H9 (cell line): ENCODE results near the gene R3HCC1L. TPM values are rescaled to one million over a fixed set of nuclear protein-coding genes. Genes with fewer than 3 reads are reported as not detected.
"Not testable (repeated sequence)": the region's sequence is repeated elsewhere in the genome, so short reads cannot be mapped to it uniquely, and the experiment has no call there.

Experiments
- DNase-seq: peaks from one replicate; pipeline ENCODE4 v3.0.0-alpha.2; 2017
- H2AFZ ChIP-seq: one replicate; pipeline ENCODE4 v1.6.1; 2013; ENCODE audit warnings: mild to moderate bottlenecking, low read length, control low read depth, moderate library complexity
- H2AK5ac ChIP-seq: 2 replicates; pipeline ENCODE4 v1.6.1; 2013; ENCODE audit warnings: low read length, control low read depth, mixed read lengths; ENCODE audit not compliant: insufficient read length
- H2BK120ac ChIP-seq: one replicate; pipeline ENCODE4 v1.6.1; 2013; ENCODE audit warnings: low read depth, mild to moderate bottlenecking, low read length, control low read depth, inconsistent platforms; ENCODE audit not compliant: poor library complexity, severe bottlenecking
- H2BK12ac ChIP-seq: 2 replicates; pipeline ENCODE4 v1.6.1; 2013; ENCODE audit warnings: low read length, control low read depth, mixed read lengths, low read depth; ENCODE audit not compliant: insufficient read length
- H2BK15ac ChIP-seq: 2 replicates; pipeline ENCODE4 v1.6.1; 2013; ENCODE audit warnings: low read depth, low read length, control low read depth
- H2BK20ac ChIP-seq: one replicate; pipeline ENCODE4 v1.6.1; 2013; ENCODE audit warnings: low read depth, mild to moderate bottlenecking, low read length, control low read depth, inconsistent platforms; ENCODE audit not compliant: poor library complexity, severe bottlenecking
- H2BK5ac ChIP-seq: 2 replicates; pipeline ENCODE4 v1.6.1; 2013; ENCODE audit warnings: low read length, control low read depth, mixed read lengths; ENCODE audit not compliant: insufficient read length
- H3K14ac ChIP-seq: 2 replicates; pipeline ENCODE4 v1.6.1; 2013; ENCODE audit warnings: low read length, control low read depth; ENCODE audit not compliant: insufficient read depth
- H3K18ac ChIP-seq: 2 replicates; pipeline ENCODE4 v1.6.1; 2013; ENCODE audit warnings: low read depth, mild to moderate bottlenecking, mixed read lengths, low read length, control low read depth; ENCODE audit not compliant: insufficient read length
- H3K23ac ChIP-seq: 2 replicates; pipeline ENCODE4 v1.6.1; 2013; ENCODE audit warnings: low read length, control low read depth, mixed read lengths, low read depth; ENCODE audit not compliant: insufficient read length
- H3K23me2 ChIP-seq: 2 replicates; pipeline ENCODE4 v1.6.1; 2013; ENCODE audit warnings: low read depth, mild to moderate bottlenecking, mixed read lengths, low read length, control low read depth; ENCODE audit not compliant: insufficient read length, poor library complexity, severe bottlenecking
- H3K27ac ChIP-seq: 2 replicates; pipeline ENCODE4 v1.5.1; 2013; ENCODE audit warnings: low read length, control low read depth, mixed read lengths, low read depth; ENCODE audit not compliant: insufficient read length
- H3K27me3 ChIP-seq: 2 replicates; pipeline ENCODE4 v1.6.1; 2013; ENCODE audit warnings: low read length, control low read depth, inconsistent platforms; ENCODE audit not compliant: insufficient read depth
- H3K4ac ChIP-seq: 2 replicates; pipeline ENCODE4 v1.6.1; 2013; ENCODE audit warnings: low read depth, mild to moderate bottlenecking, control low read depth, inconsistent platforms, low read length, moderate library complexity
- H3K4me1 ChIP-seq: 2 replicates; pipeline ENCODE4 v1.6.1; 2013; ENCODE audit warnings: low read length, control low read depth, inconsistent platforms; ENCODE audit not compliant: insufficient read depth
- H3K4me2 ChIP-seq: 2 replicates; pipeline ENCODE4 v1.6.1; 2013; ENCODE audit warnings: low read length, control low read depth, mixed read lengths; ENCODE audit not compliant: insufficient read length, insufficient read depth
- H3K56ac ChIP-seq: 2 replicates; pipeline ENCODE4 v1.6.1; 2013; ENCODE audit warnings: low read depth, mild to moderate bottlenecking, mixed read lengths, low read length, control low read depth; ENCODE audit not compliant: insufficient read length
- H3K79me1 ChIP-seq: 2 replicates; pipeline ENCODE4 v1.6.1; 2013; ENCODE audit warnings: low read depth, mild to moderate bottlenecking, moderate library complexity, low read length, control low read depth, inconsistent platforms; ENCODE audit not compliant: insufficient read depth, poor library complexity, severe bottlenecking
- H3K79me2 ChIP-seq: 2 replicates; pipeline ENCODE4 v1.6.1; 2013; ENCODE audit warnings: low read length, control low read depth, inconsistent platforms; ENCODE audit not compliant: insufficient read depth
- H3K9ac ChIP-seq: 2 replicates; pipeline ENCODE4 v1.6.1; 2013; ENCODE audit warnings: low read length, control low read depth, mixed read lengths; ENCODE audit not compliant: insufficient read length; ENCODE audit errors: extremely low read depth
- H3K9me3 ChIP-seq: one replicate; pipeline ENCODE4 v1.6.1; 2013; ENCODE audit warnings: low read depth, low read length, inconsistent platforms; ENCODE audit not compliant: control insufficient read depth
- H3T11ph ChIP-seq: one replicate; pipeline ENCODE4 v1.6.1; 2013; ENCODE audit warnings: mild to moderate bottlenecking, low read length, control low read depth, inconsistent platforms
- H4K20me1 ChIP-seq: one replicate; pipeline ENCODE4 v1.6.1; 2013; ENCODE audit not compliant: control insufficient read depth, insufficient read length, insufficient read depth
- H4K5ac ChIP-seq: 2 replicates; pipeline ENCODE4 v1.6.1; 2013; ENCODE audit warnings: low read depth, mild to moderate bottlenecking, mixed read lengths, low read length, control low read depth; ENCODE audit not compliant: insufficient read length
- H4K8ac ChIP-seq: replicated peaks from 2 replicates; pipeline ENCODE4 v1.6.1; 2013; ENCODE audit warnings: low read length, control low read depth, mixed read lengths, low read depth; ENCODE audit not compliant: insufficient read length
- H4K91ac ChIP-seq: 2 replicates; pipeline ENCODE4 v1.6.1; 2013; ENCODE audit warnings: low read depth, mild to moderate bottlenecking, moderate library complexity, mixed read lengths, low read length, control low read depth; ENCODE audit not compliant: insufficient read length
- H3K27ac Mint-ChIP-seq, 3 experiments: 2 replicates in 2 of 3; 3 replicates in 1 of 3; pipeline ENCODE4 v1.8.0; 2020 to 2021; ENCODE audit warnings: mixed read lengths in 3 of 3, mild to moderate bottlenecking in 1 of 3, moderate library complexity in 1 of 3
- H3K27me3 Mint-ChIP-seq: 2 replicates; pipeline ENCODE4 v1.8.0; 2021; ENCODE audit warnings: low read depth, mild to moderate bottlenecking, moderate library complexity, mixed read lengths
- H3K36me3 Mint-ChIP-seq, 3 experiments: 2 replicates in 2 of 3; 3 replicates in 1 of 3; pipeline ENCODE4 v1.8.0; 2020 to 2021; ENCODE audit warnings: low read depth in 3 of 3, mixed read lengths in 3 of 3; ENCODE audit not compliant: insufficient read depth in 1 of 3
- H3K4me1 Mint-ChIP-seq, 2 experiments: 2 replicates each; pipeline ENCODE4 v1.8.0; 2020; ENCODE audit warnings: mixed read lengths in 2 of 2
- H3K4me3 Mint-ChIP-seq, 2 experiments: 2 replicates in 1 of 2; 3 replicates in 1 of 2; pipeline ENCODE4 v1.8.0; 2020 to 2021; ENCODE audit warnings: mild to moderate bottlenecking in 2 of 2, mixed read lengths in 2 of 2, moderate library complexity in 1 of 2
- H3K9me3 Mint-ChIP-seq, 2 experiments: 2 replicates in 1 of 2; 3 replicates in 1 of 2; pipeline ENCODE4 v1.8.0; 2020; ENCODE audit warnings: mild to moderate bottlenecking in 2 of 2, mixed read lengths in 2 of 2, moderate library complexity in 1 of 2
- CTCF ChIP-seq: fragments of 200-600 bp; sonication (generic); conservative IDR thresholded peaks from 3 replicates; pipeline ENCODE4 v1.8.0; 2021; ENCODE audit warnings: antibody characterized with exemption, mild to moderate bottlenecking
- WGBS: extraction: QIAGEN DNeasy Blood & Tissue Kit; methylation state at CpG from one replicate; pipeline ENCODE4 v1.1.7; 2013; ENCODE audit warnings: missing lambda C conversion rate, low lambda C conversion rate, mixed read lengths; ENCODE audit not compliant: insufficient read length; ENCODE audit errors: extremely low coverage; 5-methylcytosine and 5-hydroxymethylcytosine counted together
- total RNA-seq: library from RNA; stranded (reverse); gene quantifications from 2 replicates; pipeline ENCODE4 v1.2.1, GENCODE V29; 2021

Gene R3HCC1L
- total RNA-seq, 1 experiment from 2014 or later: 18.5 TPM

GRCh38 chr10:98131619-98132018 lies 2.8 kb upstream of the R3HCC1L start:
- Mint-ChIP-seq H3K9me3 (peaks cover 12 to 19% of the 10 kb centered on the region in 2 experiments), H3K27ac (no peak overlapping the region), H3K27me3 (no peaks in the 10 kb centered on the region; the same call in 1 of the 2 replicates), H3K4me3 (no peak overlapping the region), H3K4me1 (peaks cover 12 to 23% of the 10 kb centered on the region in 2 experiments), H3K36me3 (peaks cover 8 to 12% (median 8%) of the 10 kb centered on the region in 3 experiments)
- H2BK15ac ChIP-seq: no peak overlapping the region
- no peak overlapping the region for H3K9ac ChIP-seq
- no peaks in the 10 kb centered on the region for H4K20me1 ChIP-seq
- no peak overlapping the region for H2AK5ac ChIP-seq
- no peak overlapping the region for H2BK12ac ChIP-seq
- H3K79me1 ChIP-seq: no peaks in the 10 kb centered on the region
- H3K23me2 ChIP-seq: peaks cover 3% of the 10 kb centered on the region
- no peak overlapping the region for H4K8ac ChIP-seq
- H3K18ac ChIP-seq: no peak overlapping the region
- no peak overlapping the region for H4K5ac ChIP-seq
- H3K27ac ChIP-seq: no peak overlapping the region
- WGBS: no CpG with 5 or more reads among the region's 3 CpGs
- no peak overlapping the region for H2BK20ac ChIP-seq
- TF ChIP-seq CTCF: no peak
- no peak overlapping the region for H2BK120ac ChIP-seq
- H3K14ac ChIP-seq: no peak overlapping the region
- no peak overlapping the region for H3K56ac ChIP-seq
- no peak for DNase-seq
- H4K91ac ChIP-seq: no peak overlapping the region
- no peak overlapping the region for H3K4me2 ChIP-seq
- no peaks in the 10 kb centered on the region for H3K27me3 ChIP-seq
- H2BK5ac ChIP-seq: no peak overlapping the region
- no peaks in the 10 kb centered on the region for H3K9me3 ChIP-seq
- H3K79me2 ChIP-seq: peaks cover 2% of the 10 kb centered on the region; the same call in 1 of the 2 replicates
- no peaks in the 10 kb centered on the region for H3K4me1 ChIP-seq
- H2AFZ ChIP-seq: no peak overlapping the region
- no peak overlapping the region for H3K23ac ChIP-seq
- H3K4ac ChIP-seq: no peak overlapping the region
- H3T11ph ChIP-seq: no peak overlapping the region

- H3K27me3 ChIP-seq: not testable (repeated sequence)
These were observed 1.2 kb upstream of the R3HCC1L start for GRCh38 chr10:98133075-98133752.

More at GRCh38 chr10:98133075-98133752, 1.2 kb upstream of the R3HCC1L start:
- Mint-ChIP-seq H3K36me3 (peaks cover 8 to 12% (median 8%) of the 10 kb centered on the region in 3 experiments), H3K4me1 (peaks cover 18 to 20% of the 10 kb centered on the region in 2 experiments), H3K9me3 (peaks cover 12 to 19% of the 10 kb centered on the region in 2 experiments)
- not testable (repeated sequence) for H2AK5ac ChIP-seq, H3K79me2 ChIP-seq, H3K27ac ChIP-seq, H3K56ac ChIP-seq, H2BK15ac ChIP-seq, H3K23me2 ChIP-seq, H4K20me1 ChIP-seq, H2BK5ac ChIP-seq, H3K23ac ChIP-seq, H3K14ac ChIP-seq, H3K9me3 ChIP-seq, H4K8ac ChIP-seq, H2AFZ ChIP-seq, H3K4me3 Mint-ChIP-seq, H3T11ph ChIP-seq, DNase-seq, H2BK120ac ChIP-seq, H3K4ac ChIP-seq, H3K9ac ChIP-seq, H3K18ac ChIP-seq, H3K27ac Mint-ChIP-seq, H4K5ac ChIP-seq, H3K27me3 Mint-ChIP-seq, H4K91ac ChIP-seq, H2BK12ac ChIP-seq, H3K79me1 ChIP-seq, H3K4me1 ChIP-seq, H3K4me2 ChIP-seq, H2BK20ac ChIP-seq
- WGBS: no CpG with 5 or more reads among the region's 9 CpGs
